ENCODE data around the gene CCDC187.

DNA sequence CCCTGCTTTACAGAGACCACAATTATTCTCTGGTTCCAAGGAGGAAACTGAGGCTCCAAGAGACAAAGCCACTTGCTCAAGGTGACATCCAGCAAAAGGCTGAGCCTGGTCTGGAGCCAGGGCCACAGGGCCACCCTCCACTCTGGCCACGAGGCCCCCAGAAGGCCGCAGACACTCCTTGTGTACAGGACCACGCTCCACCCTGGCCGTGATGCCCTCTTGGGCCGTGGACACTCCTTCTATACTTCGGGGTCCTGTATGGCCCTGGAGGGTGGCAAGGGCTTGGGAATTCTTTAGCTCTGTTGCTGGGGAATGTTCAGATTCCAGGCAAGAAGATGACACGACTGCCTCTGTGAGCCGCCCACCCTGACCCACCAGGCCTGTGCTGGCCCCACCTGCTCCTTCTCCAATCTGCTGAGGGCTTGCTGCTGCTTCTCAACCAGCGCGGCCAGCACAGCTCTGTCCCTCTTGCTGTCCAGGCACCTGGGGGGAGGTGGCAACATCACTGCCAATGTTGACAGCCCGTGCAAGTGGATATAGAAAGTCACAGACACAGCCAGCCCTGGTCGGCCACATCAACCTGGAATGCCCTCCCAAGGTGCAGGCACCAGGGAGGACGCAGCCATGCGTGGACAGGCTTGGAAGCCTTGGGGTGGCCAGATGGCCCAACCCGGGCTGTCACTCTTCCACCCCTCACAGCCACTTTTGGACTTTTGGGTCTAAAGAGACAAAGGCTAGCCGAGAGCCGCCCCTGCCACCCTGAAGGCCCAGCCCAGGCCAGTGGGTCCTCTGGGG, 38.1 kb downstream of the CCDC187 start:
- TF ChIP-seq, protein P1, sequence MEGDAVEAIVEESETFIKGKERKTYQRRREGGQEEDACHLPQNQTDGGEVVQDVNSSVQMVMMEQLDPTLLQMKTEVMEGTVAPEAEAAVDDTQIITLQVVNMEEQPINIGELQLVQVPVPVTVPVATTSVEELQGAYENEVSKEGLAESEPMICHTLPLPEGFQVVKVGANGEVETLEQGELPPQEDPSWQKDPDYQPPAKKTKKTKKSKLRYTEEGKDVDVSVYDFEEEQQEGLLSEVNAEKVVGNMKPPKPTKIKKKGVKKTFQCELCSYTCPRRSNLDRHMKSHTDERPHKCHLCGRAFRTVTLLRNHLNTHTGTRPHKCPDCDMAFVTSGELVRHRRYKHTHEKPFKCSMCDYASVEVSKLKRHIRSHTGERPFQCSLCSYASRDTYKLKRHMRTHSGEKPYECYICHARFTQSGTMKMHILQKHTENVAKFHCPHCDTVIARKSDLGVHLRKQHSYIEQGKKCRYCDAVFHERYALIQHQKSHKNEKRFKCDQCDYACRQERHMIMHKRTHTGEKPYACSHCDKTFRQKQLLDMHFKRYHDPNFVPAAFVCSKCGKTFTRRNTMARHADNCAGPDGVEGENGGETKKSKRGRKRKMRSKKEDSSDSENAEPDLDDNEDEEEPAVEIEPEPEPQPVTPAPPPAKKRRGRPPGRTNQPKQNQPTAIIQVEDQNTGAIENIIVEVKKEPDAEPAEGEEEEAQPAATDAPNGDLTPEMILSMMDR (IDR thresholded peaks at IDR 0.05; ENCODE audit: low read depth, low read length, poor library complexity, severe bottlenecking) = no peak
- no peak for TF ChIP-seq EZH2phosphoT487 (IDR thresholded peaks at IDR 0.05; ENCODE audit: borderline replicate concordance, low read length)
